ENCODE data around the gene KIAA0040.

Gene KIAA0040

DNA sequence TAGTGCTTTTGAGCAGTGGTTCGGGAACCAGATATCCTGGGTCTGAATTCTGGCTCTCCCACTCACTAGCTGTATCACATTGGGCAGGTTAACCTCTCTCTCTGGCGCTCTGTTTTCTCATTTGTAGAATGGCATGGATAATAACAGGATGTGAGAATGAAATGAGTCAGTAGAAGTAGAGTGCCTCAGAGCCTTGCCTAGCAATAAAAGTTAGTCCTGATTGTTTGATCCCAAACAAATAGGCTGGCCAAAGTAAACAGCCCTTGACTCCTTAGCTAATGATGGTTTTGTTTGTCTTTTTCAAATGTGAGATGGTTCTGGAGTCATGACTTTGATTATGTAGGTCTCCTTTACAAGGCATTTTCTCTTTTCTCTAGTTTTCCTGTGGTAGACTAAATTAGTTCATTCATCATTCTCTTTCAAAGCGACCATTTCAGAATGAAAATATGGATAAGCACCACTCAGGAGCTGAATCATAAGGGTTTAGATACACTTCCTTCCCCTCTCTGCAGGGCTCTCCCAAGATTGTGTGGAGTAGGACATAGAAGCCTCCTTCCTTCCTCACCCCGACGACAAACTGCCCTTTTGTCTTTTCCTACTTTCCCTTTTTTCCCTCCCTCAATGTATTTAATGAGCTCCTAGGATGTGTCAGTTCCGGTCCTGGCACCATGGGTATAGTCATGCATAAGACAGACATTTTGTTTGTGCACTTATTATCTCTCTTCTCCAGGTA, 23.1 kb downstream of the KIAA0040 start:
- no peak for DNase-seq

DNA sequence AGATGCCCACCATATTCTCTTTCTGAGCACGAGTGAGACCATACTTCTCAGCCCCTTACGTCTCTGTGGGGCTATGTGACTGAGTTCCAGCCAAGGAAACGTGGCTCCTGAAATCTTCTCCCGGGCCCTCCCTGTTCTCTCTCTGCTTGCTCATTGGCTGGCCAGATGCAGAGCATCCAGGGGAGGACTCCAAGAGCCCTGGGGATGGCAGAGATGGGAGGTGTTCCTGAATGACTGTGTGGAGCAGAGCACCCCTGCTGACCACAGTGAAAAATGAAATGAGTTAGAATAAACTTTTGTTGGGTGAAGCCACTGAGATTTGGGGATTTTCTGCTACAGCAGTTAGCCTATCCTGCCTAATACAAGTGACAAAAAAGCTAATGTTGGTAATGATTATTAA, 23.8 kb downstream of the KIAA0040 start:
- no peak for DNase-seq

DNA sequence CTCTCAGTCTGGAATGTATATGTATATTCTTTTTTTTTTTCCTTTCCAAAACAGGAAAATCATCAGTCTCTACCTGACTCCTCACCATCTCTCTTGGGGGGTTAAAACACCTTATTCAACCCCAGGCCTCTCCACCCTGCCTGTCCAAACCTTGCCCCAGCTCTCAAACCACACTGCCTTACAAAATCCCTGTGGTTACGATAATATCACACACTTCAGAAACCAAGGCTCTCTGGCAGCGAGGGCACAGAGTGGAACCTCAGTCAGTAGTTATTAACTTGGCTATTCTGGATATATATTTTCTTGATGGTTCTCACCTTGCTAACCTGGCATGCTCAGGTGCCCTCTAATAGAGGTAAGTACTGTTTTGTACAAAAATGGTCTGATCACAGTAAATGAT, 24.7 kb downstream of the KIAA0040 start:
- DNase-seq: no peak

DNA sequence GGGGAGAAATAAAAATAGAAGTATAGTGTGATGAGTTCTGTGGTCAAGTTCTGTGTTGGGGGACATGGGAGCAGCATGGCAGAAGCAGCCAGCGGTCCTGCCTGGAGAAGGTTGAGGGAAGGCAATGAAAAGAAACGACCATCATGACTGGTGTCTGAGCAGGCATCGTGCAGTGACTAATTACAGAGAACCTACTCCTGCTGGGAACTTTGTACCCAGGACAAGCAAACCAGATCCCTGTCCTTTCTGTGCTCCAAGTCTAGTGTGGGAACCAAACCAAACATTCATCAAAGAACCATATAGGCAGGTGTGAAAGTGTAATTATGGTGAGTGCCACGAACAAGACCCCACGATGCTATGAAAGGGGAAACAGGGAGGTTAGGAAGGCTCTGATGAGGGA, 25.8 kb downstream of the KIAA0040 start:
- no peak for DNase-seq

DNA sequence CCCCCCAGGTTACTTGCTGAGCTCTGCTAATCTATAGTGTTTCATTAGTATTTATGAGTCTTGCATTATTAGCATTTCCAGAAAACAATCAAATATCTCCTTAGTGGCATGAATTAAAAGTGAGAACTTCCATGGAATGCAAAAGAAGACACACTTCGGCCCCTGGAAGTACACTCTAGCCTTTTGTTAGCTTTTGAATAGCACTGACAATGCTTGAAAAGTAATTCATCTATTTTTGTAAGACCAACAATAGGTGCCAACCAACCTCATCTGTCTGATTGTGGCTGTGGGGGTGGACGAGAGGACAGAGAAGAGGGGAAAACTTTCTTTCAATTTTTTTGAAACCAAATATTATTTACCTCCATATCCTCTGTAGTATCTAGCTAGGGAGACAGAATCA, 27.8 kb downstream of the KIAA0040 start:
- DNase-seq: no peak

DNA sequence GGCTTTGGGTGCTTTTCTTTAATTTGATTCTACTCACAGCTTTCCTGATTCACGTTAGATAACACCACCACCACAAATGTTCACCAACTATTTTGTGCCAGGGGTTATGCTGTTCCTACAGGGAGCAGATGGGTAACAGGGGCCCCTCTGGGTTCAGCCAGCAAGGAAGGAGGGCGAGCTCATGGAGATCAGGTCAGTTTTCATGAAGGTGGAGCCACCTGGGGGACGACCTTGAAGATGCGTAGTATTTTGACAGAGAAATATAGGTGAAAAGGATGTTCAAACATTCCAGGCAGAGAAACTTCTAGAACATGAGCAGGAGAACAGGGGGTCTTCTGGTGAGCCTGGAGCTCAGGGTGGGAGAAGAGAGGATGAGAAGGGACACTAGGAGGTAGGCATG, 28.9 kb downstream of the KIAA0040 start:
- no peak for DNase-seq

DNA sequence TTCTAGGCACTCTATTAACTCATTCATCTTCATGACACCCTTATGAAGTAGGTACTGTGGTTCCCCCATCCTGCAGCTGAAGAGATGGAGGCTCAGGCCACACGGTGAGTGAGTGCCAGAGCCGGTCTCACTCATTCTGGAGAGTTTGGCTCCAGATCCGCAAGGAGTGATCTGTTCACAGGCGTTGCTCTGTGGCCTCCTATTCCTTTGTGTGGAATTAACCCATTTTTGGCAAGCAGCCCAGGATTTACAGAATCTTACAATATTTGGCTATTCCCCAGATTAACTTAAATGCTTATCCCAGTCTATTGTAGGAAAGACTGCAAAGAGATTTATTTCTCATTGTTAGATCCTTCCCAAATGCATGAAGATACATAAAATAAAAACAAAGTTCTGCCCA, 29.6 kb downstream of the KIAA0040 start:
- no peak for DNase-seq

DNA sequence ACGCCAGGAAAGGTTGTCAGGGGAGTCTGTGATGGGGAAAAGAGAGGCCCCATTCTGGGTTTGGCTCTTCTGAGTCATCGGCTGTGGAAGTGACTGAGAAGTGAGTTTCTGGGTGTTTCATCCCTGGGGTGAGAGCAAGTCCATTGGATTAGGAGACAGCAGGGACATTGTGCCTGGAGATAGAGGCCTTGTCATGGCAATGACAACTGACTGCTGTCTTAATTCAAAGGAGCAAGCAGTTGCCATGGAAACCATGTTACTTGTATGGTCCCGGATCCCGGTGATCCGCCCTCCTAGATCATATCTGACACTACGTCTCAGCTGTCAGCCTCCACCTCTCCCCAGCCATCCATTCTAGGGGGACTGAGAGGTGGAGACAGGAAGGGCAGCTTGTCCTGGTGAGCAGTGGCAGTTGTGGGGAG, 34.4 kb downstream of the KIAA0040 start:
- DNase-seq: no peak

DNA sequence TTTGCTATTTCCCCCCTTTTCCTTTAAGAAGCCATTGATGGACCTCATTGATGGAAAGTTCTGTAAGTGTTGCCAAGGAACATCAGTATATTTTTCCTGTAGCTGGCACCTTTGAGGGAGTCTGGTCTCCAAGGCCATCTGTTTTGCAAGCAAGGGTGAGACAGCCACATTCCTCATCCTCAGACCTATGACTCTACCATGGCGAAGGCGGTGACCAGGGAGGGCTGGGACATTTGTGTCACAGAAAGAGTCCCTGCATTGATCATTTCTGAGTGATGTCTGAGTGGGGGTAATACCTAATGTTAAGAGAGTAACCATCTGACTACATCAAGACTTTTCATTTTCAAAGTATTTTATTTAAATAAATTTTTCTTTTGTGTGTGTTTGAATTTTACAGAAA, 35.4 kb downstream of the KIAA0040 start:
- no peak for DNase-seq

DNA sequence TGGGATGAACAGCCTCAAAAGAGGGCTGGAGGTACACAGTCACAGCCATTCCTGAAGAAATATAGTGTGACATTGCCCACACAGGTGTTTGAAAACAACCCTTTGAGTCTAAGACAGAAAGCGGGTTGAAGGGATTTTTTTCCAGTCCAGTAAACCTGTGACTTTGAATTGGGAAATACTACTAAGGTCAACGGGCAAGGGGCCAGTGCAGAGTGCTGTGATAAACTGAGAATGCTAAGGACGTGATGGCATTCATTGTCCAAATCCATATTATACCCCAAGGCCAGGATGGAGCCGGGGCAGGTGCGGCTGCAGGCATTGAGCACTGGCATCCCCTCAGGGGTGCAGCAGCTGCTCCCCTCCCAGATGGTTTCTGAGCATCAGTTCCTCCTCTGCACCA, 36.6 kb downstream of the KIAA0040 start:
- DNase-seq: no peak

DNA sequence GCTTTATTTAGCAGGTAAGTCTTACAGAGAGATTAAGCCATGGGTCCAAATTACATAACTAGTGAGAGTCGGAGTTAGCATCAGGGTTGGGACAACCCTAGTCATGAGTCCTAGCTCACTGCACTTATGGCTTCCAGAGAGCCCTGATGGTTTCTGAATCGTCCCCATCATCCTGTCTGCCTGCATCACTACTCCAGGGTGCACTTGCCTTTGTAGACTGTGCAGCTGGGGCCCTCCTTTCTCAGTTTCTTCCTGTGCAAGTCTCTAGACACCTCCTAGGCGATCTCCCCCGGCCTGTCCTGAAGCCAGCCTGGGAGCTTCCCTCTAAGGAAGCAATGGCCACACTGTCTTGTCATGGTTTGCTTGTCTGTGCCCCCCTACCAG, 37.1 kb downstream of the KIAA0040 start:
- DNase-seq: no peak

DNA sequence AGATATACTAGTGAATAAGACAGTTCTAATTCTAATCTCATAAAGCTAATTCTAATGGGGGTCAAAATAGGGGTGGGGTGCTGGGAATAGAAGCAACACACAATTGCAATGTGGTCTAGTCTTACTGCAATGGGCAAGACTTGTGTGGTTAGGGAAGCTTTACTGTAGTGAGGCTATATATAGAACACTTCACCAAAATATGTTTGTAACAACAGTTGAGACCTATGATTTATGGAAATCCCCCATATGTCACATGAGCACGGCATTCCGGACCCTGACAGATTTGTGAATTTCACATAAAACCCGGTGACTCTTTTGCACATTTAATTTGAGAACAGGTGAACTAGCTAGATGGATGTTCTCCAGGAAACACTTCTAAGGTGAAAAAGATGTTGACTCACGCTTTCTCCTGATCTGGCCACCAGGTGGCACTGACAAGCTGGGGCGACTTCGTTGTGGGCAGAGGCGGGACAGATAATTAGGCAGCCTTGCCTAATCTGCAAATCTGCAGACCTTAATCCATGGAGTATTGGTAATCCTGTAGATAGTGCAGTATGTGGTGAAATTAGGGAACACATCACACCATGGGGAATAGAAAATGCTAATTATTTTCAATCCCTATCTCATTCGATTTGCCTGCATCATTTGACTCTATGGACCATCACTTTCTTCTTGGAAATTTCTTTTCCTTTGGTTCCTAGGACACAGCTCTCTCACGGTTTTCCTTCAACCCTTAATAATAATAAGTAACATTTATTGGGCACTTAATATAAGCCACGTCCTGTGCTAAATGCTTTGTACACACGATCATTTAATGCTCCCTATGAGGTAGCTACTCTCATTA, 37.7 kb downstream of the KIAA0040 start:
- DNase-seq: peak; percentile 70

DNA sequence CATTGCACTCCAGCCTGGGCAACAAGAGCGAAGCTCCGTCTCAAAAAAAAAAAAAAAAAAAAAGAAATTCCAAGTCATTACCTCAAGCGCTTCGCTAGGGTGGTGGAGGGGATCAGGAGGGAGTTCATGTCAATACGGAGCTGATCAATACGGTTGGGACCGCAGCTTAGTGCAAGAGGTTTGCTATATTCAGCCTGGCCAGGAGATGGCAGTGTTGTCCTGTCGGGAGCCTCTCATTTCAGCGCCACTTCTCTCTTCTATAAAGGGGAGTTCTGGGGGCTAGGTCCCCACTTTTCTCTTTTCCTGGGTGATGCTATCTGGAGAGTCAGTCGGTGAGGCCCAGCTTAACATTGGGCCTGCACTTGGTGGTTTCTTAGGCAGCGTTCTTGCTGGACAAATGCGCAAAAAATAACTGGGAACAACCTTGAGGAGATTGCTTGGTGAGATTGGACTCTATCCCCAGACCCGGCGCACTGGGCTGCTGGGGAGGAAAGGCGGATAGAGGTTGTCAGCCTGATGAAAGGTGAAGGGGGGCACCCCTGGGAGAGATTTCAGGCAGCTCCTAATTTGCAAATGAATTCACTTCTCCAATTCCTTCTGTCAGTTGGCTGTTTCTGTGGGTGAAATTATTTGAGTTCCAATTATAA, 40.4 kb downstream of the KIAA0040 start:
- DNase-seq: peak; percentile 69

DNA sequence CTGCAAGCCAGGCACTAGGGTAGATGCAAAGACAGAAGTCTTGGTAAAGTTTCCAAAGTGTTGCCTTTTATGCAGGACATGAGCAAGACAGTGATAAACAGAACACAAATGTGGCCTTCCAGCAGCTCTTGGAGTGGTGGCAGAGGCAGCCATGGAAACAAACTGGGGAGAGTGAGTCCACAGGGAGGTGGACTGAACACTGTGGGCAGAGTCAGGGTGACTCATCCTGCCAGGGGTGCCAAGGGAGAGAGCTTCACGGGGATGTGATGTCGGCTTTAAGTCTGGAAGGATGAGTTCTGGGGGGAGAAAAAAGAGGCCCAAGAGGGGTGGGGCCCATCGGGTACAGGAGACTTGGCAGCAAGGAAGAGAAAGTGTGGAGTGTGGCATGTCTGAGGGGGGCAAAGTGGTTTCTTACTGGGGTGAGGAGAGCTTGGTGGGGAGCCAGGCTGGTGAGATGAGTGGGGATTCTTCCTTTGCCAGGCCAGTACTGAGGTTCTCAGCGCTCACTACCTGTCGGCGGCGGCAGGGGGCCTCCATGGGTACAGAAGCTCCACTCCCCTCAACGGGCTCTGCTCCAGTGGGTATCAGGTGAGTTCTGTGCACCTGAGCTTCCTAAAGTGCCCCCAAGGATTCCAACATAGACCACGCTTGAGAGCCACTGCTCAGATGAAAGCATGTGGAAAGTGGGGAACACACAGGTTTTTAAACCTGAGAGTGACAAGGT, 41.8 kb downstream of the KIAA0040 start:
- no peak for DNase-seq

DNA sequence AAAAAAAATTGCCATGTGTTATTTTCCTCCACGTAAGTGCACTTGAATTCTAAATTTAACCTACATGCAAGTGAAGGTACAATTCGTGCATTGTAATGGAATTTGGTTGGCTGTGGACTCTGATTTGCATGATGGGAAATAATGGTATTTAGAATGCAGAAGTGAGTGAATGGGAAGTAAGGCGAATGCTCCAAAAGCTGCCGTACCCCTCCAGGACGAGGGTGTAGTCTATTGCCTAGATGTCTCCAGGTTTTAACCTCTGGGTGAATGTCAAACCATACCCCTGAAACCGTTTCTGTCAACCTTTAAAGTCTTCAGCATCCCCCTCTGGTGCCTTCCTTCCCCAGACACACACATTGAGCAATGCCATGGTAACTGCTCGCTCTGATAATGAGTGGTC, 44.5 kb downstream of the KIAA0040 start:
- DNase-seq: no peak

DNA sequence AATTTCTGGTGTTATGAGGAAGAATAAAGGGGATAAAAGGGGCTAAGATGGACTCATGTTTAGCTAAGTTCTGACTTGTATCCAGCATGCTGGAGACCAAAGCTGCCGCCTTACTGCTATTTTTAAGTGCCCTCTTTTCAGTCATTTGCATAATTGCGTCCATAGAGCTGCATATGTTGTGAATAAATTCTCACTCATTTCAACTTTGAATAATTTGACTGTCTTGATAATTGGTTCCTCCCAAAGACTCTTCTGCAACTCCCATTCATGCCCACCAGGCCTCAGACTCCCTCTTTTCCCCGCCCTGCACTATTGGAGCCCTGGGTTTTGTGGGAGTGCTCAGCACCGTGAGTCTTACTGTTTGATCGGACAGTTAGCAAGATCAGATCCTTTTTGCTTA, 45.0 kb downstream of the KIAA0040 start:
- no peak for DNase-seq

DNA sequence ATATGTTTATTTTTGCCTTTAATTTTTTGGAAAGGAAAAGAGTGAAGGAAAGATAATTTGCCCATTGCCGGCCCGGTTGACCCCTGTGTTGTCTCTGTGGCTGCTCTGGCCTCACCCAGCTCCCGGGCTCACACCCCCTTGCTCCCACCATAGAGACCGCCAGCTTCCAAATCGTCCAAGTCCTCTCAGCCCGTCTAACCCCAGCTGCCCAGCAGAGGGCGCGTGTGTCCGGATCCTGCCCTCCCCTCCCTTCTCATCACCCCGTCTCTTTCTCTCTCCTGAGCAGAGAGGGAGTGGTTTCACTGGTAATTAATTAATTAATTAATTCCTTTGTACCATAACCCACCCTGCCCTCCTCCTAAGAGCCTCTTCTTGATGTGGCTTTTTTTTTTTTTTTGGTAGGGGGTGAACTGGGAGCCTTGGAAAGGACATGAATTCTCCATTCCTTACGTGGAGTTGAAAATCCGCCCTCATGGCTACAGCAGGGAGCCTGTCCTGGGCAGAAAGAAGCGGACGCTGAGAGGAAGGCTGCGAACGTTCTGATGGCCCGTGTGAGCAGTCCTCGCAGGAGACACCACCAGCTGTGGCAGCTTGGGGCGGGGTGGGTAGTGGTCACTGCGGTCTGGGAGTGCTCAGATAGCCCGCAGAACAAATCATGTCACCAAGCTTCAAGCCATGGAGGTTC, 45.9 kb downstream of the KIAA0040 start:
- peak; percentile 63 for DNase-seq

DNA sequence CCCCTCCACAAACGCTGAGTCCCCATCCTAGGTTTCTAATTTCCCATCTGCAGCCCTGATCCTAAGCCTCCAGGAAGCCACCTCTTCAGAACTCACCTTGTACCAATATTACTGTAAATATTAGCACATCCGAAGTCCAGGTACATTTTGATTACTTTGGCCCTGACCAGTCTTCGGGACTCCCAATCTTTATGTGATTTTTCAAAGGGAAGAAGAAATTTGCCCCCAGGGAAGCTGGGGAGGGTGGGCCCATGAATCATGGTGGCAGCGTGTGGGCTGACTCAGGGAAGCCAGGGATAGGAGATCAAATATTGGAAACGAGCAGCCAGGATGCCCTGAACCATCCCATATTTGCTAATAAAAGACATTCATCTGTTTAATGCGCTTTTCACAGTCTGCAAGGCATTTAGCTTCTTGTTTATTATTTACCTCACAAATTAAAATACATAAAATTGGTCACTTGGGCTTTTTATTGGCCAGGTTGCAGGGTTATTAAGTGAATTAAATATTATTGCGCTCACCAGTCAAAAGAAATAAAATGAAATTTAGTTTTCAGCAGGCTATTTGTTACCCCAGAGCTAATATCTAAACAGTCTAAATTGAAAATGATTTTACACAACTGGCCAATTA, 46.6 kb downstream of the KIAA0040 start:
- no peak for DNase-seq

DNA sequence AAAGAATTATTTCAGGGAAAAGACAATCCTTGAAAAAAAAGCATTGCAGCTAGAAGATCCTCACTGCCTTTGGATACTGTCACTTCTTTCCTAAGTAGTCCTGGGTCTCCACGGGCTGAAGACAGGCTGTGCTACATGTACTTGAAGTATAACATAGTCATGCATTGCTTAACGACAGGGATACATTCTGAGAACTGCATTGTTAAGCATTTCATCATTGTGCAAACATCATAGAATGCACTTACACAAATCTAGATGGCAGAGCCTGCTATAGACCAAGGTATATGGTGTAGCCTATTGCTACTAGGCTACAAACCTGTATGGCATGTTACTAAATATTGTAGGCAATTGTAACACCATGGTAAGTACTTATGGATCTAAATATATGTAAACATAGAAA, 54.0 kb downstream of the KIAA0040 start:
- DNase-seq: no peak

DNA sequence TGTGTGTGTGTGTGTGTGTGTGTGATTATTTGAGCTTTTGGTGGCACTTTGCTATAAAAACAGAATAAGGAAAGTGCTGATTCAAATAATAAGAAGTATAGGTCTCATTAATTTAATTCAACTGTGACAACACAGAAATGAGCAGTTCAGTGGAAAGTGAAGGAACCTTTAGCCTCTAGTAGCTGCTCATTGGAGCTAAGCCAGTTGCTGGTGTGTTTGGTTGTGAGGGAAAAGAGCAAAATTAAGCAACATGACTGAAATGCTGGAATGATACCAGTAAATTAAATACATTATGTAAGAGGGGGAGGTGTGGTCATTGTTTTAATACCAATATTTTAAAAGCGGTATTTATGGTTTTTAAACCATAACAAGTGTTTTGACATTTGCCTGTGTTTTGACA, 55.2 kb downstream of the KIAA0040 start:
- no peak for DNase-seq

DNA sequence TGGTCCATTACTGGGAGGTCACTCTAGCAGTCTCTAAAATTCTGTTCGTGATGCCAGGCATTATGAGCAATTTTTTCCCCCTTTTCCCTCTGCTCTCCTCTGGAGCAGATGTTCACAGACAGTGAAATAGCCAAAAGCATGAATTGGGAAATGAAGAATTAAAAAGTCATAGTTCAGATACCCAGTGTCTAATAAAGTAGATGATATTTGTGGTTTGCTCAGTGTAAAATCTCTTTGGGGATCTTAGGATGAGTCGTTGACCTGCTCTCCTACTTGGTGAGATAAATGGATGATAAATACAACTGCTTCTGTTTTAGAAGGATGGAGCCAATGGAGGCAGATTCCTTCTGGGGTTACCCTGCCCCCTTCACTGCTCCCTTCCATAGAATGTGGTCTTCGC, 56.3 kb downstream of the KIAA0040 start:
- no peak for DNase-seq

DNA sequence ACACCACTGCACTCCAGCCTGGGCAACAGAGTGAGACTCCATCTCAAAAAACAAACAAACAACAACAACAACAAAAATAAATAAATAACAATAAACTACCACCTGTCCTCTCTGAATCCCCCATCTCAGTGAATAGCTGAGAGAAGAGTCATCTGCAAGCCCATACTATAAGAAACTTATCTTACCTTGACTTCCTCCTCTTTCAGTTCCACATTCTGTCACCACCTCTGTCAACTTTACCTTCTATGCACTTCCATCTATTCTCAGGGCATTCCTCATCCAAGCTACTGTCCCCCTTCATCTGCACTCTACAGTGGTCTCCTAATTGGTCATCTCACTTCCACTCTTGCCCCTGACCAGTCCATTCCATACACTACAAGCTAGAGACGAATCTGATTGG, 58.1 kb downstream of the KIAA0040 start:
- DNase-seq: no peak
